ENCODE results near the gene SV2C.

DNA sequence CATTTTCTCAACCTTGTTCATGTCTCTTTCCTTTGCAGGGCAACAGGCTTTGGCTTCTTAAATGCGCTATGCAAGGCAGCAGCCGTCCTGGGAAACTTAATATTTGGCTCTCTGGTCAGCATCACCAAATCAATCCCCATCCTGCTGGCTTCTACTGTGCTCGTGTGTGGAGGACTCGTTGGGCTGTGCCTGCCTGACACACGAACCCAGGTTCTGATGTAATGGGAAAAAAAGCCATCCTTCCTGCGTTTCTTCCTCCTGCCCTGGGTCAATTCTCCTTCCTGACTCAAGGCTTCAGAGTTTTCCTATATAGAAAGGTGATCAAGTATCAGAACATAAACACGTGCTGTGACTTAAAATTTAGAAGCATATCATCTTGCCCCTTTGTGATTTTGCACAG, 242.1 kb downstream of the SV2C start:
- no peak for TF ChIP-seq RARB (CRISPR knock-in tag; IDR thresholded peaks at IDR 0.05)
- TF ChIP-seq, protein P1, sequence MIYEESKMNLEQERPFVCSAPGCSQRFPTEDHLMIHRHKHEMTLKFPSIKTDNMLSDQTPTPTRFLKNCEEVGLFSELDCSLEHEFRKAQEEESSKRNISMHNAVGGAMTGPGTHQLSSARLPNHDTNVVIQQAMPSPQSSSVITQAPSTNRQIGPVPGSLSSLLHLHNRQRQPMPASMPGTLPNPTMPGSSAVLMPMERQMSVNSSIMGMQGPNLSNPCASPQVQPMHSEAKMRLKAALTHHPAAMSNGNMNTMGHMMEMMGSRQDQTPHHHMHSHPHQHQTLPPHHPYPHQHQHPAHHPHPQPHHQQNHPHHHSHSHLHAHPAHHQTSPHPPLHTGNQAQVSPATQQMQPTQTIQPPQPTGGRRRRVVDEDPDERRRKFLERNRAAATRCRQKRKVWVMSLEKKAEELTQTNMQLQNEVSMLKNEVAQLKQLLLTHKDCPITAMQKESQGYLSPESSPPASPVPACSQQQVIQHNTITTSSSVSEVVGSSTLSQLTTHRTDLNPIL (CRISPR knock-in tag; IDR thresholded peaks at IDR 0.05; ENCODE audit: low read depth), result no peak

Measured in SK-N-SH treated with all-trans-retinoic acid at 6 μM for 48 hours (cell line).